K562 (cell line): ENCODE measurements around the gene PLG. TPM values are rescaled to one million over a fixed set of nuclear protein-coding genes. Genes with fewer than 3 reads are reported as not detected.

Source experiments
- ATAC-seq: fragments of 200-7000 bp; cut with Tn5 transposase; 3 replicates; pipeline ENCODE4 v1.9.1; 2020; ENCODE audit warnings: moderate library complexity
- BruUV-seq: library from RNA; stranded (reverse); fragments of 400-500 nt; replicated peaks from 2 replicates; lab custom pipeline; 2021; lab: Mats Ljungman, UMichigan
- CTCF ChIA-PET: fragments of 300-600 bp; formaldehyde crosslinking; extraction: SDS; loops from one replicate; lab custom pipeline; 2021; ENCODE audit warnings: low intra/inter-chr PET ratio; lab: Yijun Ruan, JAX
- POLR2A ChIA-PET: fragments of 300-600, 350-650 bp; sonication (Branson Sonifier 250); formaldehyde crosslinking; extraction: SDS; loops from one replicate; lab custom pipeline; 2021; ENCODE audit warnings: antibody characterized with exemption, inconsistent platforms; lab: Yijun Ruan, JAX
- DNase-seq, 4 experiments: peaks; one replicate each; pipeline versions ENCODE4 v3.0.0 to v3.0.0-alpha.2; 2011 to 2018; ENCODE audit warnings: low spot score in 3 of 4, mixed read lengths in 3 of 4; ENCODE audit errors: extremely low read depth in 1 of 4
- FAIRE-seq: peaks from 2 replicates; lab custom pipeline; 2011; peaks lifted over from hg19 to GRCh38; lab: Jason Lieb, UNC
- H2AFZ ChIP-seq: 2 replicates; pipeline ENCODE4 v1.6.0; 2011; ENCODE audit warnings: low read depth, low read length, control low read depth, inconsistent platforms
- H3K27ac ChIP-seq: fragments of 200-600 bp; 3 replicates; pipeline ENCODE4 v1.8.0; 2011; ENCODE audit warnings: low read depth, mild to moderate bottlenecking, control low read depth, inconsistent platforms, low read length, moderate library complexity, mixed read lengths; ENCODE audit errors: extremely low read depth
- H3K27me3 ChIP-seq, 2 experiments: fragments of 300-600 bp in 1 of 2; 2 replicates in 1 of 2; 3 replicates in 1 of 2; pipeline versions ENCODE4 v1.6.0 to v1.8.0; 2011; ENCODE audit warnings: inconsistent platforms in 2 of 2, low read length in 2 of 2, mild to moderate bottlenecking in 1 of 2, mixed read lengths in 1 of 2, moderate library complexity in 1 of 2; ENCODE audit not compliant: control insufficient read depth in 2 of 2, insufficient read depth in 2 of 2
- H3K36me3 ChIP-seq: fragments of 300-600 bp; 3 replicates; pipeline ENCODE4 v1.8.0; 2011; ENCODE audit warnings: mild to moderate bottlenecking, low read length, inconsistent platforms; ENCODE audit not compliant: control insufficient read depth, insufficient read depth
- H3K4me1 ChIP-seq, 2 experiments: fragments of 200-600 bp in 1 of 2; replicated peaks in 1 of 2; 2 replicates in 1 of 2; 3 replicates in 1 of 2; pipeline versions ENCODE4 v1.5.1 to v1.8.0; 2011; ENCODE audit warnings: inconsistent platforms in 2 of 2, low read length in 2 of 2, mild to moderate bottlenecking in 1 of 2, mixed read lengths in 1 of 2, moderate library complexity in 1 of 2; ENCODE audit not compliant: control insufficient read depth in 2 of 2, insufficient read depth in 2 of 2
- H3K4me2 ChIP-seq: 2 replicates; pipeline ENCODE4 v1.6.1; 2011; ENCODE audit warnings: low read length, control low read depth, inconsistent platforms, mixed read lengths; ENCODE audit not compliant: insufficient read depth
- H3K4me3 ChIP-seq: fragments of 200-600 bp; sonication (generic), shearing (Covaris generic); 2 replicates; pipeline ENCODE4 v1.5.1; 2016; ENCODE audit warnings: control low read depth, inconsistent platforms
- H3K79me2 ChIP-seq: fragments of 200-600 bp; 3 replicates; pipeline ENCODE4 v1.8.0; 2011; ENCODE audit warnings: low read length, inconsistent platforms; ENCODE audit not compliant: control insufficient read depth, insufficient read depth
- H3K9ac ChIP-seq, 2 experiments: 2 replicates each; pipeline versions ENCODE4 v1.6.0 to v1.6.1; 2011; ENCODE audit warnings: low read depth in 2 of 2, low read length in 2 of 2, control low read depth in 1 of 2, inconsistent platforms in 1 of 2, mild to moderate bottlenecking in 1 of 2, mixed read lengths in 1 of 2; ENCODE audit not compliant: insufficient read depth in 1 of 2
- H3K9me1 ChIP-seq: one replicate; pipeline ENCODE4 v1.6.0; 2011; ENCODE audit warnings: inconsistent platforms, mild to moderate bottlenecking, low read length, moderate library complexity; ENCODE audit not compliant: control insufficient read depth, insufficient read depth
- H3K9me3 ChIP-seq: replicated peaks from 2 replicates; pipeline ENCODE4 v1.5.1; 2011; ENCODE audit warnings: low read depth, low read length, inconsistent platforms; ENCODE audit not compliant: control insufficient read depth, insufficient read depth
- H4K20me1 ChIP-seq: replicated peaks from 2 replicates; pipeline ENCODE4 v1.6.1; 2011; ENCODE audit warnings: low read length, inconsistent platforms, mixed read lengths; ENCODE audit not compliant: control insufficient read depth, insufficient read depth
- ARID2 ChIP-seq: fragments of 450-650 bp; IDR thresholded peaks from 2 replicates; pipeline ENCODE4 v1.6.1; 2017; ENCODE audit warnings: antibody characterized with exemption, mild to moderate bottlenecking
- KAT8 ChIP-seq: fragments of 450-650 bp; IDR thresholded peaks from 2 replicates; pipeline ENCODE4 v1.6.1; 2016; ENCODE audit warnings: low read depth, mild to moderate bottlenecking
- RFX5 ChIP-seq: IDR thresholded peaks from 2 replicates; pipeline ENCODE4 v1.6.1; 2011; ENCODE audit warnings: low read depth, mild to moderate bottlenecking, improper control_type of control experiment, low read length
- SRF ChIP-seq, 2 experiments: fragments of 250-450, 450-650 bp in 1 of 2; sonication (Bioruptor Pico) in 1 of 2; sonication (generic) in 1 of 2; formaldehyde crosslinking; IDR thresholded peaks; 2 replicates each; pipeline versions ENCODE4 v1.5.0 to v1.5.1; 2020 to 2022; ENCODE audit warnings: mild to moderate bottlenecking in 1 of 2, missing genetic modification reagents in 1 of 2
- TAF9B ChIP-seq: fragments of 450-650 bp; IDR thresholded peaks from 2 replicates; pipeline ENCODE4 v1.6.1; 2018; ENCODE audit warnings: mild to moderate bottlenecking; ENCODE audit not compliant: partially characterized antibody
- WGBS: fragments of 100-300 bp; shearing (Covaris generic); methylation state at CpG from one replicate; pipeline ENCODE4 v1.1.6; 2016; ENCODE audit warnings: low coverage, mixed read lengths; ENCODE audit not compliant: insufficient coverage; ENCODE audit errors: missing lambda C conversion rate; 5-methylcytosine and 5-hydroxymethylcytosine counted together
- in situ Hi-C: fragments of 300-500 bp; cut with MboI; formaldehyde crosslinking; loops from 4 replicates; pipeline ENCODE4 v1.15.0; 2018; ENCODE audit warnings: inconsistent platforms, mixed read lengths
- intact Hi-C: fragments of 100-400 bp; cut with micrococcal nuclease; formaldehyde crosslinking; loops from 2 replicates; pipeline ENCODE4 v1.14.2; 2022
- polyA plus RNA-seq, 8 experiments: library from polyadenylated mRNA; depleted of rRNA in 4 of 8; stranded (reverse) in 5 of 8; unstranded in 3 of 8; fragments of >200 nt; fragmentation: Nextera tagmentation in 2 of 8; fragmentation: Illumina TruSeq in 1 of 8; extraction: Ambion mirVana in 2 of 8; extraction: Trizol in 1 of 8; gene quantifications; 2 replicates each; pipeline versions ENCODE4 v1.2.1 to v1.2.3, GENCODE V29; 2011 to 2014; ENCODE audit warnings: inconsistent platforms in 1 of 8, missing spikeins in 1 of 8
- total RNA-seq, 7 experiments: library from RNA; depleted of rRNA in 6 of 7; stranded (reverse); fragments of >200 nt in 6 of 7; fragmentation: Illumina TruSeq in 2 of 7; extraction: Trizol in 2 of 7; gene quantifications; 2 replicates each; pipeline versions ENCODE4 v1.2.1 to v1.2.3, GENCODE V29; 2011 to 2021; ENCODE audit warnings: low replicate concordance in 1 of 7
- TF ChIP-seq, protein P1 (sequence below): IDR thresholded peaks from 2 replicates; pipeline ENCODE4 v1.6.1; 2016; ENCODE audit warnings: missing genetic modification characterization, missing compliant biosample characterization
- TF ChIP-seq, protein P2 (sequence below), 3 experiments: IDR thresholded peaks in 2 of 3; conservative IDR thresholded peaks in 1 of 3; 2 replicates each; pipeline ENCODE4 v1.5.1; 2011 to 2012; ENCODE audit warnings: low read length in 3 of 3, mild to moderate bottlenecking in 3 of 3, control low read depth in 2 of 3, improper control_type of control experiment in 1 of 3, inconsistent platforms in 1 of 3, low read depth in 1 of 3, mixed read lengths in 1 of 3, moderate library complexity in 1 of 3; ENCODE audit not compliant: insufficient read depth in 2 of 3

Gene PLG
- total and polyA plus RNA-seq, 9 of the 15 experiments (the other 6 are each of a cell fraction or from before 2014, with no cell fraction given): 0.64 TPM; not detected in 8

DNA sequence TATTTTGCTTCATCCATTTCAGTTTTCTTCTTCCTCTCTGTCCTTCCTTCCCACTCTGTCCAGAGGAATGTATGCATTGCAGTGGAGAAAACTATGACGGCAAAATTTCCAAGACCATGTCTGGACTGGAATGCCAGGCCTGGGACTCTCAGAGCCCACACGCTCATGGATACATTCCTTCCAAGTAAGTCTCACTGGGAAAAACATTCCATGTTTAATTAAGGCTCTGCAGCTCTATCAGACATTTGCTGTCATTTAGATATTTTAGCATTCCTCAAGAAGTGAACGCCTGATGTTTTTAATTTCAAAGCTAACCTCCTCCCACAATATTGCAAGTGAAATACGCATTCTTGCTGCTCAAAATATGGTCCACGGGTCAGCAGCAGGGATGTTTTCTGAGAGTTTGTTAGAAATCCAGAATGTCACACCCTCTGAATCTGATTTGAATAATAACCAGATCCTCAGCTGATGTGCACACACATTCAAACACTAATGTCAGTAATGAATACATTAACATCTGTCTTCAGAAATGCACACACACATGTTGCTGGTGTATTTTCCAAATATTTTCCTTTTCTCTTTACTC is 12.8 kb downstream of the PLG start (continued):
- TF ChIP-seq, protein P1, sequence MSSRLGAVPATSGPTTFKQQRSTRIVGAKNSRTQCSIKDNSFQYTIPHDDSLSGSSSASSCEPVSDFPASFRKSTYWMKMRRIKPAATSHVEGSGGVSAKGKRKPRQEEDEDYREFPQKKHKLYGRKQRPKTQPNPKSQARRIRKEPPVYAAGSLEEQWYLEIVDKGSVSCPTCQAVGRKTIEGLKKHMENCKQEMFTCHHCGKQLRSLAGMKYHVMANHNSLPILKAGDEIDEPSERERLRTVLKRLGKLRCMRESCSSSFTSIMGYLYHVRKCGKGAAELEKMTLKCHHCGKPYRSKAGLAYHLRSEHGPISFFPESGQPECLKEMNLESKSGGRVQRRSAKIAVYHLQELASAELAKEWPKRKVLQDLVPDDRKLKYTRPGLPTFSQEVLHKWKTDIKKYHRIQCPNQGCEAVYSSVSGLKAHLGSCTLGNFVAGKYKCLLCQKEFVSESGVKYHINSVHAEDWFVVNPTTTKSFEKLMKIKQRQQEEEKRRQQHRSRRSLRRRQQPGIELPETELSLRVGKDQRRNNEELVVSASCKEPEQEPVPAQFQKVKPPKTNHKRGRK (tag): no peak
- TF ChIP-seq KAT8: no peak
- TF ChIP-seq, all 486 proteins: peak for 0

DNA sequence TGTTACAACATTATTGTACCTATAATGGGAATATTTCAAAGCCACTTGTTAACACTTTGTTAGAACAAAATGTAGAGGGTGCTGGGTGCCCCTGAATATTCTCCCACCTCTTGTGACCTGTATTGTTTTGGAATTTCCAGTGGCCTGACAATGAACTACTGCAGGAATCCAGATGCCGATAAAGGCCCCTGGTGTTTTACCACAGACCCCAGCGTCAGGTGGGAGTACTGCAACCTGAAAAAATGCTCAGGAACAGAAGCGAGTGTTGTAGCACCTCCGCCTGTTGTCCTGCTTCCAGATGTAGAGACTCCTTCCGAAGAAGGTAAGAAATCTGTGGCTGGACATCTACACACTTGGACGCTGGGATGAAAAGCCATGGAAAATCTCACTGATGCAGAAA is 28.9 kb downstream of the PLG start:
- intact Hi-C loops: loop anchor here (5.0 to 10.0 kb wide), 2 partner anchors 364 to 421 kb away; no protein-coding TSS in a partner anchor
- POLR2A ChIA-PET: no interaction called here

More for the DNA sequence above, 28.9 kb downstream of the PLG start:
- Histone ChIP-seq H3K9me3 (no peaks in the 10 kb centered on the region), H2AFZ (no peak overlapping the region), H3K27ac (no peak overlapping the region), H3K9me1 (no peaks in the 10 kb centered on the region), H3K79me2 (no peaks in the 10 kb centered on the region), H3K4me3 (no peak overlapping the region), H3K36me3 (no peaks in the 10 kb centered on the region), H4K20me1 (no peaks in the 10 kb centered on the region), H3K4me2 (no peak overlapping the region), H3K27me3 (no peaks in the 10 kb centered on the region), H3K9ac (no peak overlapping the region), H3K4me1 (no peaks in the 10 kb centered on the region)
- no peak for TF ChIP-seq RFX5
- TF ChIP-seq TAF9B: no peak
- TF ChIP-seq, protein P2, sequence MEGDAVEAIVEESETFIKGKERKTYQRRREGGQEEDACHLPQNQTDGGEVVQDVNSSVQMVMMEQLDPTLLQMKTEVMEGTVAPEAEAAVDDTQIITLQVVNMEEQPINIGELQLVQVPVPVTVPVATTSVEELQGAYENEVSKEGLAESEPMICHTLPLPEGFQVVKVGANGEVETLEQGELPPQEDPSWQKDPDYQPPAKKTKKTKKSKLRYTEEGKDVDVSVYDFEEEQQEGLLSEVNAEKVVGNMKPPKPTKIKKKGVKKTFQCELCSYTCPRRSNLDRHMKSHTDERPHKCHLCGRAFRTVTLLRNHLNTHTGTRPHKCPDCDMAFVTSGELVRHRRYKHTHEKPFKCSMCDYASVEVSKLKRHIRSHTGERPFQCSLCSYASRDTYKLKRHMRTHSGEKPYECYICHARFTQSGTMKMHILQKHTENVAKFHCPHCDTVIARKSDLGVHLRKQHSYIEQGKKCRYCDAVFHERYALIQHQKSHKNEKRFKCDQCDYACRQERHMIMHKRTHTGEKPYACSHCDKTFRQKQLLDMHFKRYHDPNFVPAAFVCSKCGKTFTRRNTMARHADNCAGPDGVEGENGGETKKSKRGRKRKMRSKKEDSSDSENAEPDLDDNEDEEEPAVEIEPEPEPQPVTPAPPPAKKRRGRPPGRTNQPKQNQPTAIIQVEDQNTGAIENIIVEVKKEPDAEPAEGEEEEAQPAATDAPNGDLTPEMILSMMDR (IDR thresholded peaks at IDR 0.05 in 2 of 3, conservative IDR thresholded peaks at IDR 0.05 in 1 of 3; ENCODE audit: insufficient read depth in 2 of 3, low read depth in 1 of 3, low read length in 3 of 3): peak; percentile 42 to 74 (median 60); a peak in 5 of 6 replicates
- no peak for TF ChIP-seq SRF (CRISPR knock-in tag; IDR thresholded peaks at IDR 0.05)
- TF ChIP-seq ARID2: no peak
- CTCF ChIA-PET: no interaction called here
- in situ Hi-C loops: loop anchor here (5.0 kb wide), 1 partner anchor 641 kb away; no protein-coding TSS in a partner anchor
- ATAC-seq (peak; percentile 89), DNase-seq (peak; percentile 39 to 63 (median 44)), FAIRE-seq (peak; percentile 75)
- no TSS peak for BruUV-seq
- 6% methylated on average over 6 of the region's 6 CpGs for WGBS
